Measurements from ENCODE around the gene SLC39A5.
"Not testable (repeated sequence)": the region's sequence is repeated elsewhere in the genome, so short reads cannot be mapped to it uniquely, and the experiment has no call there.

SLC39A5 gene, protein sequence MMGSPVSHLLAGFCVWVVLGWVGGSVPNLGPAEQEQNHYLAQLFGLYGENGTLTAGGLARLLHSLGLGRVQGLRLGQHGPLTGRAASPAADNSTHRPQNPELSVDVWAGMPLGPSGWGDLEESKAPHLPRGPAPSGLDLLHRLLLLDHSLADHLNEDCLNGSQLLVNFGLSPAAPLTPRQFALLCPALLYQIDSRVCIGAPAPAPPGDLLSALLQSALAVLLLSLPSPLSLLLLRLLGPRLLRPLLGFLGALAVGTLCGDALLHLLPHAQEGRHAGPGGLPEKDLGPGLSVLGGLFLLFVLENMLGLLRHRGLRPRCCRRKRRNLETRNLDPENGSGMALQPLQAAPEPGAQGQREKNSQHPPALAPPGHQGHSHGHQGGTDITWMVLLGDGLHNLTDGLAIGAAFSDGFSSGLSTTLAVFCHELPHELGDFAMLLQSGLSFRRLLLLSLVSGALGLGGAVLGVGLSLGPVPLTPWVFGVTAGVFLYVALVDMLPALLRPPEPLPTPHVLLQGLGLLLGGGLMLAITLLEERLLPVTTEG

GRCh38 chr12:56229916-56230431 is at the start of gene SLC39A5:
Gene SLC39A5, plus strand, starts transcription at chr12:56230051. Its CDS starts 1,224 bp downstream, at chr12:56231275.
- no peak for DNase-seq

GRCh38 chr12:56186957-56187356 is 42.9 kb upstream of the SLC39A5 start:
- no peak for DNase-seq

- peak; percentile 9 for DNase-seq
Observed at GRCh38 chr12:56188131-56188777, 41.6 kb upstream of the SLC39A5 start.

GRCh38 chr12:56188778-56189098 is 41.1 kb upstream of the SLC39A5 start:
- DNase-seq: no peak

DNA sequence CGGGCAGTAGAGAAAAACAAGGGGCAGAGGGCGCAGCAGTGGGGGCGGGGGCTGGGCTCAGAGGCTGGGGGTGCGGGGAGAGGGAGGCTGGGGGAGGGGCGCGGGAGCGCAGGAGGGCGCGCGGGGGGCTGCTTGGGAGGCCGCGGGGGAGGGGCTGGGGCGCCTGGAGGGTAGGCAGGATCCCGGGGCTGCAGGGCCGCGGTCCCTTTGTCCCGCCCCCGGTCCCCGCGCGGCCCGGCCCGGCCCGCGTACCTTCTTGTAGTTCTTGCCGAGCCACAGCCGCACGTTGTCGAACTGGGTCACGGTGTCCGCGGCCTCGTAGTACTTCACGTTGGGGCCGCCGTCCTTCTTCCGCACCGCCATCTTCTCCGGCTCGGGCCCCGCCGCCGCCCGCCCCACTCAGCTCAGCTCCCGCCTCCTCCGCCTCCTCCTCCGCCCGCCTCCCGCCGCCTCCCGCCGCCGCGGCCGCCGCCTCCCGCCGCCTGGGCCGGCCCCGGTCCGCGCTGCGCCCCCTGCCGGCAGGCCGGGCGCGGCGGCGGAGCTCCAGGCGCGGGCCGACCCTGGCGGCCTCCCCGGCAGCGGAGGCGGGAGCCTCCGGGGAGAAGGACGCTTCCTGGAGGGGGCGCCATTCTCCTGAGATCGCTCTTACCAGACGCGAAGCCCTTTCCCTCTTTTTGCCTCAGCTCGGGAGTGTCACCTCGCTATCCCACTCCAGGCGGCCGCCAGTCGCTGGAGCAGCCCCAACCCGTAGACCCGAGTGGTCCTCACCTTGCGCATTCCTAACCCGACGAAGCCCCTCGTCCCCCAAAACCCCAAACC is 40.5 kb upstream of the SLC39A5 start, which contains the start of gene SMARCC2:
Gene SMARCC2 (minus strand): TSS at position 385 of the 819 bp plus-strand sequence. CDS start 22 bp downstream, at position 363.
- DNase-seq: peak; percentile 79

- peak; percentile 62 for DNase-seq
Observed at GRCh38 chr12:56189918-56190694, 39.7 kb upstream of the SLC39A5 start.

GRCh38 chr12:56190695-56191155 is 39.1 kb upstream of the SLC39A5 start:
- DNase-seq: no peak

DNA sequence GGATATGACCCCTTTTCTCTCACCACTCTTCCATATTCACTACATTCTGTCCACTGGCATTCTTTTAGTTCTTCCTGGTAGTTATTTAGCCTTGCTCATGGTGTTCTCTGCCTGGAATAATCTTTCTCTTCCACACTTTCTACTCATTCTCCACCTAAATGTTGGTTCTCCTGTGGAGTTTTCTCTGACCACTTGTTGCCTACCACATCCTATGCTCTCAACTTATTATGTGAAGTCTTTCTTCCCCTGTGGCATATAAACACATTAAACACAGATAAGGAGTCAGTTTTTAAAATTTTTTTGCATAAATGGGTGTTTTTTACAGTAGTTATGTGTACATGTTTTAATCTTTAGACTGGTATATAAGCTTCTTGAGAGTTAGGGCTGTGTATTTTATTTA is 37.3 kb upstream of the SLC39A5 start:
- DNase-seq: no peak

DNA sequence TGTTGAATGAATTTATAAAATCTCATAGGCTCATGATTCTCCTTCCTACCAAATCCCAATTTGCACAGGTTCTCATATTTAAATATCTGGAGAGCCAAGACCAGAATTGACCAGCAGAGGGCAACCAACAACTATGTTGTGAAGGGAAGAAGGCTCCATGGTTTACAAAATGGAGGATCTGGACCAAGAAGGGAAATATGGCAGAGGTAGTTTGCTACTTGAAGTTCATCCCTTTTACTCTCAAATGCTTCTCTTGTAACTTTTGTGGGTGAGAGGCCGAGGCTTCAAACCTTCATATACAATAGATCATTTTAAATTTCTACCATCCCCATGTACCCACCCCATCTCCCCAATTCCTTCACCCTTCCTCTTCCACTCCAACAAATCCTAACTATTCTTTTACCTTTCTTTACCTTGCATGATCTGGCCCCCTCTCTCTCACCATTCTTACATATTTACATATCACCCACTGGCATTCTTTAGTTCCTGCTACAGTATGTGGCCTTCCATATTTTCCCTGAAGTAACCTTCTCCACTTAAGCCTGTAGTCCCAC is 36.7 kb upstream of the SLC39A5 start:
- peak; percentile 75 for DNase-seq

DNA sequence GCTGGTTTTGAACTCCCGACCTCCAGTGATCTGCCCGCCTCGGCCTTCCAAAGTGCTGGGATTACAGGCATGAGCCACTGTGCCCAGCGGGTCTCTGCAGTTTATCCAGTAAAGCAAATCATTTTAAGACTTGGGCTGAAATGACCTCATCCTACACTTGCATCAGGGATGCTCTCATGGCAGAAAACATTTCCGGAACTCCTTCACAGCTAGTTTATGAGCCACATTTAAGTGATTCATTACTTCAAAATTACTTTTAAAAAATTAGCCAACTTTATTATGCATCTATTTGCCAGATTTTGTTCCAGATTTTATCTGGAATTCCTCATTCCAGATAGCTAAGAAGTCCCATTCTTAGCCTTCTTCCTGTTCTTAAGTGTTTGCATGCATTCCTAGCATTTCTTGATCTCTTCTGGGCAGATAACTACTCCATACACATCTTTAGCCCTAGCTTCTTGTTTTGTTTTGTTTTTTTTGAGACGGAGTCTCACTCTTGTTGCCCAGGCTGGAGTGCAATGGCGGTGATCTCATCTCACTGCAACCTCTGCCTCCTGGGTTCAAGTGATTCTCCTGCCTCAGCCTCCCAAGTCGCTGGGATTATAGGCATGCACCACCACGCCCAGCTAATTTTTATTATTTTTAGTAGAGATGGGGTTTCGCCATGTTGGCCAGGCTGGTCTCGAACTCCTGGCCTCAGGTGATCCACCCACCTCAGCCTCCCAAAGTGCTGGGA is 32.9 kb upstream of the SLC39A5 start:
- not testable (repeated sequence) for DNase-seq

- no peak for DNase-seq
Observed at GRCh38 chr12:56197921-56198635, 31.8 kb upstream of the SLC39A5 start.

DNA sequence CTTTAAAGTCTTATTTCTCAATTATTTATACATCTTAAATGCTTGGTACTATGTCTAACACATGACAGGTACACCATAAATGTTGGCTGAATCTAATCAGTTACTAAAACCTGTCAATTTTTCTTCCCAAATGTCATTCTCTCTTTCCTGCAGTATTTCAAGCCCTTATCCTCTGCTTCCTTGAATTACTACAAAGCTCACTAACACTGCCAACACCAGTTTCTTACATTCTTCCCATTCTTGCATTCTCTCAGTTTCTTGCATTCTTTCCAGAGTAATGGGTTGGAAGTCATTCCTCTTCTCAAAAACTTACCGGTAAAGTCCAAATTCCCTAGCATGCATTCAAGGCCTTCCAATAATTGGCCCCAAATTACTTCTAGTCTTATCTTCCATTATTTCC is 31.0 kb upstream of the SLC39A5 start:
- no peak for DNase-seq

GRCh38 chr12:56202366-56202765 is 27.5 kb upstream of the SLC39A5 start:
- DNase-seq: no peak

DNA sequence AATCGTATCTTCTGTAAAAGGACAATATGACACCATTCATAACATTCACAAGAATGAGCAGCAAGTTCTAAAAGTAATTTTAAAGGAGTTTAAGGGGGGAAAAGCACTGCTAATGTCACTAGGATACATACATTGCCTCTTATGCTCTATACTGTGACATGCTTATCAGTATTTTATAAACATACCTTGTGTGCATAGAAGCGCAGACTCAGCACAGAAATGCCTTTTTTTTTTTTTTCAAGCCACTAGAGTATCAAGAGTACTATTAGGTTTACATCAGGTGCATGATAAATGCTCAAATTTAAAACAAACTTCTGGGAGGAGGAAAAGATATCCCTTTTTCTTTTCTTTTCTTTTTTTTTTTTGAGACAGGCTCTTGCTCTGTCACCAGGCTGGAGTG is 27.0 kb upstream of the SLC39A5 start:
- no peak for DNase-seq

DNA sequence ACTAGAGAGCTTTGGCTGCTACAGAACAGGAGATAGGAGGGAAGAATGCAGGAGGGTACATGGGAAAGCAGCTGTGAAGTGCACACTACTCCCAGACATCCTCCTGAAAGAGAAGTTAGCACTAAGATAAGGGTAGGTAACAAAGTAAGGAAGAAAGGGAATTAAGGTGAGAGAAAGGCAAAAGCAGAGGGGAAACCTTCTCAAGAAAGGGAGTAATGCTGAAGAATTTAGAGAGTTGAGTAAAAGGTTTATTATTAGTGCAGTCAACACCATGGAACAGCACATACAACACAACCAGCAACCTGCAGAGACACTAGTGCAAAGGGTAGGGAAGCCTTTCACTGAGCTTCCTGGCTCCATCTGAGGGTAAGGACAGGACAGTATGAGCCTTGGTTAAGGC is 25.6 kb upstream of the SLC39A5 start:
- DNase-seq: no peak

DNA sequence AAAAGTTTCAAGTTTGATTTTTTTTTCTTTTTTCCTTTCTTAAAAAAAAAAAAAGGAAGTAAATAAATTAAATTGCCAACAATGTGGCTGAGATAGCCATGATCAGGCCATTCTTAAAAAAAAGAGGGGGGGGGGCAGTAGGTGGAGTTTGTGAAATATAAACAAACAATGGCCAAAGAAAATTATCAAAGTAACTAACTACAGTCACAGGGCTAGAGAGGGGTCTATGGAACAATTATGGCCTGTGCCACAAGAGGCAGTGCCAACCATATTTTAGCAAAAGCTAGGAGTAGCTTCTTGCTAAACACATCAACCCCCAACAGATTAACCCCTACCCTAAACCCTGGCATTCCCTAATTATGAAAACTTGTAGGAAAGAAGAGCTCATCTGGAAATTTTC is 24.4 kb upstream of the SLC39A5 start:
- no peak for DNase-seq

DNA sequence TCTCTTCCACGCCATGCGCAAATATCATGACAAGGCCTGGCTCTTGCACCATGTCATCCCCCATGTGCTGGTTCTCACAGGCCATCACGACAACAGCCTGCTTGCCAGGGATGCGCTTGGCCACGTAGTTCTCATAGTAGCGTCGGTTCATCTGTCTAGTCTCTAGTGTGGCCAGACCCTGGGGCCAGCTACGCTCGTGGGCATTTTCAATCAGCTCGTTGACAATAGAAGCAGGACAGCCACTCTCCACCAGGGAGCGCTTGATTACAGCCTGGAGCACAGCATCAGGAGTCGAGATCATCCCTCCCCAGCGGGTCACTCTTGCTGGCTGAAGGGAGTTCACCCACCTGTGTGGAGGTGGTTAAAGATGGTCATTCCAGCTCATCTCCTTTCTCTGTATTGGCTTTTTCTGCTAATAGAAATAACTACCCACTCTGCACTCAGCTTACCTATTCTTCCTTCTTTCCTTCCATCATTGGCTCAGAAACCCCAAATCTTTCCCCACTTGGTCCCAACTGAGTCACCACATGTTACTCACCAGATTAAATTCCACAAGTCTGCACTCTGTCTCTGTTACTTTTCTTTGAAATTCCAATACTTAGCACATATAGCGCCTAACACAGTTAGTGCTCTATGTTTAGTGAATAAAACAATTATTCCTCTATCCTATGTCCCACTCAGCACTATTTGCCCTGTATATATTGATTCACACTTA is 23.2 kb upstream of the SLC39A5 start:
- DNase-seq: peak; percentile 29

DNA sequence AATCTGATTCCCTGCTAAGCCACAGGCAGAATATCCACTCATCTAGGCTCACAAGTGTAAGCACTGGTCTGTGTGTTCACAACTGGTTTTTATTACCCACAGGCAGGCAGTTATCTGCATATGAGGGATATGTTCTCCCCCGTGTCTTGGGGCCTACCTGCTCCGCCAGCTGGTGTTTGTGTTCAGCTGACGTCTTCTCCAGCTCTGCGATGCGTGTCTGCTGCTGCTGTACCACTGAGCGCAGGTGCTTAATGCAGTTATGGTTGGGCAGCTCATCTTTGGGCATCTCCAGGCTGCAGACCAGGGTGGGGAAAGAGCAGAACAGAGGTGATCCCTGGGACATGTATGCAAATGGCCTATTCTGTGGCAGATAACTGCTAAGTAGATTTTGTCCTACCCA is 21.8 kb upstream of the SLC39A5 start:
- DNase-seq: no peak

- no peak for DNase-seq
Observed at GRCh38 chr12:56212361-56212760, 17.5 kb upstream of the SLC39A5 start.

- DNase-seq: no peak
Observed at GRCh38 chr12:56213878-56214277, 16.0 kb upstream of the SLC39A5 start.
